HG03575 (cell line): ENCODE results near the gene KRTAP10-4.
"Not testable (repeated sequence)": the region's sequence is repeated elsewhere in the genome, so short reads cannot be mapped to it uniquely, and the experiment has no call there.

ENCODE experiments used
- ATAC-seq: cut with Tn5 transposase; IDR thresholded peaks from one replicate; pipeline ENCODE4 v1.9.1; 2021; ENCODE audit not compliant: unreplicated experiment, insufficient number of reproducible peaks, low FRiP score; ENCODE audit errors: extremely low read depth

The KRTAP10-4 gene

DNA sequence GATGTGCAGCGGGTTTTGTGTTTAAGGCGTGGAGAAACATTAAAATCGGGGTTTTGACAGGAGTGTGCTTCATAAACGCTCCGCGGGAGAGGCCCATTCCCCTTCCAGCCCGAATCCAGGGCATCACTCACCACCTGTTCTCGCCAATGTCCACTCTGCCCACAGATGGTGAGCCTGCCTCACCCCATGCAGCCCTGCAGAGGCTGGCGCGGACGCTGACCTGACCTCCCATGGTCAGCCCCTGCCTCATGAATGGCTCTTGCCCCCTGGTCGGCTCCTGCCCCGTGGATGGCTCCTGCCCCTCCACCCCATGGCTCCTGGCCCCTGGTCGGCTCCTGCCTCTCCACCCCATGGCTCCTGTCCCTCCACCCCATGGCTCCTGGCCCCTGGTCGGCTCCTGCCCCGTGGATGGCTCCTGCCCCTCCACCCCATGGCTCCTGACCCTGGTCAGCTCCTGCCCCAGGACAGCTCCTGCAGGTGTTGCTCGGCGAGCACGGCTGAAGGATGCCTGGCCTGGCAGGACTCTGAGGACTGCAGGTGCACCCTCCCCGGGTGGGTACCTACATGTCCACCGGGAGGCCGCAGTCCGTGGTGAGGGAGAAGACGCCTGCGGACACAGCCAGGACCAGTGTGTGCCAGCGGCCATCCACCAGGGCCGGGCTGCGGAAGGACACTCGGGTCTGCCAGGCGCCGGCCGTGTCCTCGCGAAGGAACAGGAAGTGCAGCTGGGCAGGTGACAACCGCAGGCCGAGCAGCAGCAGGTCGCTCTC, 40.2 kb upstream of the KRTAP10-4 start:
- no peak for ATAC-seq

DNA sequence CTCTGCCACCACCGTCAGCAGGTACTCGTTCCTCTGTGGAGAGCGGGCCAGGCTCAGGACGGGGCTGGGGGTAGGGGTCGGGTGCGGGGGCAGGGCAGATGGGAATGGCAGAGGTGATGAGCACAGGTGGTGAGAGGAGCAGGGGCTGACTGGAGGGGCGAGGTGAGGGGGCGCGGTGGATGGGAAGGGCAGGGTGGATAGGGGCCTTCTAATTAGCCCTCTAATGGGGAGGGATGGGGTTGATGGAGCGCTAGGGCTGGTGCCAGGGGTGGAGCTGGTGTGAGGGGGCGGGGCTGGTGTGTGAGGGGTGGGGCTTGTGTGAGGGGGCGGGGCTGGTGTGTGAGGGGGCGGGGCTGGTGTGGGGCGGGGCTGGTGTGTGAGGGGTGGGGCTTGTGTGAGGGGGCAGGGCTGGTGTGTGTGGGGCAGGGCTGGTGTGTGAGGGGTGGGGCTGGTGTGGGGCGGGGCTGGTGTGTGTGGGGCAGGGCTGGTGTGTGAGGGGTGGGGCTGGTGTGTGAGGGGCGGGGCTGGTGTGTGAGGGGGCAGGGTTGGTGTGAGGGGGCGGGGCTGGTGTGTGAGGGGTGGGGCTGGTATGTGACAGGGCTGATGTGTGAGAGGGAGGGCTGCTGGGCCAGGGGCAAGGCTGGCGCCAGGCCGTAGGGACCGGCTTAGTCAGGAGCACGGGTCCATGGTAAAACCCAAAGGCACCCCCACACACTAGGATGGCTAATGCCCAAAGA, 39.5 kb upstream of the KRTAP10-4 start:
- ATAC-seq = no peak

DNA sequence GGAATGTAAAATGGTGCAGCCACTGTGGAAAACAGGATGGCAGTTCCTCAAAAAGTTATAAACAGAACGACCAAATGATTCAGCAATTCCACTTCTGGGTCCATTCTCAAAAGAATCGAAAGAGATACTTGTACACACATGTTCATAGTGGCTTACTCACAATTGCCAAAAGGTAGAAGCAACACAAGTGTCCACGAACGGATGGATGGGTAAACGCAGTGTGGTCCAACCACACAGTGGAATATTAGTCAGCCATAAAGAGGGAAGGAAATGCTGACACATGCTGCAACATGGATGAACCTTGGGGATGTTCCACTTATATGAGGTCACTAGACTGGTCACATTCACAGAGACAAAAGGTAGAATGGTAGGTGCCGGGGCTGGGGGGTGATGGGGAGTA, 38.8 kb upstream of the KRTAP10-4 start:
- no peak for ATAC-seq

DNA sequence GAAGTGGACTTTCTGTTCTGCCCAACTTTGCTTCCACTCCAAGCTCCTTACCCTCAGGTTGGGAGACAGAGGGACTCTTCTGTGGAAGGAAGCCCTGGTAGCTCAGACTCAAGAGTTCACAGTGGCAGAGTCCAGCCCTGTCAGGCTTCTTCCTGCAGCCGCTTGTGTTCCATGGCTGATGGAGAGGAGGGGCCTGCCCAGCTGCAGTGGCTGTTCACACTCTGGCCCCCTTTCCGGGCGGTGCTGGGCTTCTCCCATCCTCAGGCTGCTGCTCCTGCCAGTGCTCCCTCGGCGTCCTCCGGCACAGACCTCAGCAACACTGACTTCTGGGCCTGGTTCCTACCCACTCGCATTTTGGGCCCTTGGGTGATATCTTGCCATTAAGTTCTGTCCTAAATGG, 37.6 kb upstream of the KRTAP10-4 start:
- ATAC-seq = no peak

DNA sequence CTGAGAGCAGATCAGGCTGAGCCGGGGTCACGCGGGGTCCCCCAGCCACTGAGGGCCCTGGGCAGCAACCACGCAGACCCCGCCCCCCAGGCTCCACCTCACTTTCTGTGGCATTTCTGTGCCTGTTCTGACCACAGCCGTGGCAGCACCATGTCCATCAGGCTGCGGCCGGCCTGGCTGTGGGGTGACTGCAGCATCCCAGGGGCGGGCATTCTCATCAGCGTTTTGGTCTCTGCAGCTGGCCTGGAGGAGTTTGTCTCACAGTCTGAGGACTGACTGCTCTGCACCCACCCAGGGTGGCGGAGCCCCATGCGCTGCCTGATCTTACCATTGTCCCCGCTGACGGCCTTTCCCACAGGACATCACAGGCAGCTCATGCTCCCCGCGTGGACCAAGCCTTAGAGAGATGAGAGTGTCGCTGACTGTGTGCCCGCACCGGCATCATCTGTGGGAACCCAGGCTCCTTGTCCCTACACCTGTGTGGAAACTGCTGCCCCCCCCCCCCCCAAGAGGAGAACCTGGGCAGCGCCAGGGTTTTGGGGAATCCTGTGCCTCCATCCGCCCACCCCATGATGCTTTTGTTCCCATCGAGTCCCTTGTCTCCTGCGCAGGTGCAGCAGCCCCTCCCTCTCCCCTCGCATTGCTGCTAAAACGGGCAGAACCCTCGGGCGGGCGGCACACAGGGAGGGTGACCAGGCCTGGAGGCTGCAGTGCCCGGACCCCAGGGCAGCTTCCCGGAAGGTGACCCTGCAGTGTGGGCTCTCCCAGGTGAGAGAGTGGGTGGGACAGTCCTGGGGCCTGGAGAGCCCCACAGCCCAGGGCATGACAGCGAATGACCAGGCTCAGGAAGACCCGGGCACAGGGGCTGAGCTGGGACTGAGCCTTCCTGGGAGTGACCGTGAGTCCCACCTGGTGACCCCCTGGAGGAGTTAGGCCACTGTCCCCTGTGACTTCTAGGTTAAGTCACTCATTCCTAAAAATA, 35.3 kb upstream of the KRTAP10-4 start:
- no peak for ATAC-seq

DNA sequence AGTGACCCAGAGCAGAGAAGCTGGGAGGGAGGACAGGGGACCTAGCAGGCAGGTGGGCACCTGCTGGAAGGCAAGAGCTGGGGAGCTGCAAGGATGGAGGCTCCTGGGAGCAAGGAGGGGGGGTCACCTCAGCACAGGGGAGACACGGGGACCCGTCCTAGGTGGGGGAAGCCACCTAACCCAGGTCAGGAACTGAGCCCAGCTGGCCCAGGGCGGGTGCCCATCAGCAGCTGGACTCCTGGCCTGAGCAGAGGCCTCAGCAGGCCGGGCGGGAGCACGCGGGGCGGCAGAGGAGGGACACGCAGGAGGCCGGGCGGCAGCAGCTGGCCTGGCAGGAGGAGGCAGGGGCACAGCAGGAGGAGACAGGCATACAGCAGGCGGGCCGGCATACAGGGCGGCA, 34.5 kb upstream of the KRTAP10-4 start:
- ATAC-seq = no peak

DNA sequence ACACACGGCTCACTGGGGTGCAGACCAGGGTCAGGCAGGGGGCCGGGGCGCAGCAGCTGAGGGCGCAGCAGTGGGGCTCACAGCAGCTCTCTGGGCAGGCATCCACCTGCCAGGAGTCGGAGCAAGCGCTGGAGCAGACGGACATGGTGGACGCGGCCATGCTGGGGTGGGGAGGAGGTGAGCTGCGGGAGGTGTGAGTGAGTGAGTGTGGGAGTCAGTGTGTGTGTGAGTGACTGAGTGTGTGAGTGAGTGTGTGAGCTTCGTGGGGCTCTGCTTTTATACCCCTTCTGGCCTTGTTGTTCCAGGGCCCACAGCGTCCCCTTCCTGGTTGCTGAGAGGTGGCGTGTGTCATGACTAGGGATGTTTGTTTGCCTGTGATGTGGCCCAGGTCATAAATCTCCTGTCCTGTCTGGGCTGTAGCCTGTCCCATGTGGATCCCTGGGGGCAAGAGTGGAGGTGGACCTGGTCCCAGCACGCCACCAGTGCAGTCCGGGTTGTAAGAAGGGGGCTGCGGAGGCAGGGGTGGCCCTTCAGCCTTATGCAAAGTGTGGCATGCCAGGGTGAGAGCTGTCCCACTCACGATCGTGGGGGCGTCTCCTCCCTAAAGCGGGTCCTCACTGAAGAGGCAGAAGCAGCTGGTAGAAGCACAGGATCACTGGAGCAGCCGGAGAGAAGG, 33.4 kb upstream of the KRTAP10-4 start, which contains the start of gene KRTAP10-1:
Gene KRTAP10-1 (minus strand): TSS at position 205 of the 676 bp plus-strand sequence. CDS start 45 bp downstream, at position 160.
- no peak for ATAC-seq

DNA sequence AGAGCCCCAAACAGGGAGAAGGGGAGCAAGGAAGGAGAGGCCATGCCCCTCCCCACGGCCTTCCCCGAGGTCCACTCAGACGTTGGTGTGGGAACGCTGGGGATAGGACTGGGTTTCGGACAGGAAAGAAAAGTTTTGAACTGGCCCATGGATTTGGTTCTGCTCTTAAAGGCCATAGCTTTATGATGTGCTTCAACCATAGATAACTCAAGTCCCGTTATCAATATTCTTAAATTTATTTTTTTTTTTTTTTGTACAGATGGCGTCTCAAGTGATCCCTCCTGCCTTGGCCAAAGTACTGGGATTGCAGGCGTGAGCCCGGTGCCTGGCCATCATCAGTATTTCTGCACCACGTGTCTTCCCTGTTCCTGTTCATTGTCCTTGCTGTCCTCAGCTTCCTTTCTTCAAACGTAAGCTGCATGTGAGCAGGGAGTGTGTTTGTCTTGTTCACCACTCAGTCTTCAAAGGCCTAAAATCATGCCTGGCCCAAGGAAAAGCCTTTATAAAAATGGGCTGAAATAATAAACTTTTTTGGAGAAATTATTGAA, 32.7 kb upstream of the KRTAP10-4 start:
- ATAC-seq = no peak

DNA sequence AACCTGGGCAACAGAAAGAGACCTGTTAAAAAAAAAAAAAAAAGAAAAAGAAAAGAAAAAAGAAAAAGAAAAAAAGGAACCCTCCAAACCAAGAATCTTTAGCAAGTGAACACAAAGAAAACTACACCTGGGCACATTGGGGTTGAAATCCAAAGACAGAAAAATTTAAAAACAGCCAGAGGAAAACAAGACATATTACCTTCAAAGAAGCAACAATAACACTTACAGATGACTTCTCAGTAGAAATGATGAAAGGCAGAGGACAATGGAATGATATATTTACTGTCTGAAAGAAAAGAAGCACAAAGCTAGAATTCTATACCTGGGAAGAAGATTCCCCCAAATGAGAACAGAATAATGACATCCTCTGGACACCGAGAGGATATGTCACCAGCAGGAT, 30.8 kb upstream of the KRTAP10-4 start:
- no peak for ATAC-seq

DNA sequence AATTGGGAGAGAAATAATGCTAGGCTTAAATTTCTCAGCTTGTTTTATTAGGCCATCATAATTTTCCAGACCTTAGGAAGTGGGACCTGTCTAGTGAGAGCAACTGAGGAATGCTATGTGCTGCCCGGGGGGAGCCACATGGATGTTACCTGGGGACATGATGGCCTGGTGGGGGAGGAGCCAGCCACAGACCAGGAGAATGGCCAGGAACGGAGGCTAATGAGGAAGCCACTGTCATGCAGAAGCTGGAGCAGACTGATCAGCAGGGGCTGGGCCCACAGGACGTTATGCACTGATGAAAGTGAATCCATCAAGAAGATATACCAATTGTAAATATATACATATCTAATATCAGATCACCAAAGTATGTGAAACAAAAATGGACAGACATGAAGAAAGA, 29.0 kb upstream of the KRTAP10-4 start:
- no peak for ATAC-seq

DNA sequence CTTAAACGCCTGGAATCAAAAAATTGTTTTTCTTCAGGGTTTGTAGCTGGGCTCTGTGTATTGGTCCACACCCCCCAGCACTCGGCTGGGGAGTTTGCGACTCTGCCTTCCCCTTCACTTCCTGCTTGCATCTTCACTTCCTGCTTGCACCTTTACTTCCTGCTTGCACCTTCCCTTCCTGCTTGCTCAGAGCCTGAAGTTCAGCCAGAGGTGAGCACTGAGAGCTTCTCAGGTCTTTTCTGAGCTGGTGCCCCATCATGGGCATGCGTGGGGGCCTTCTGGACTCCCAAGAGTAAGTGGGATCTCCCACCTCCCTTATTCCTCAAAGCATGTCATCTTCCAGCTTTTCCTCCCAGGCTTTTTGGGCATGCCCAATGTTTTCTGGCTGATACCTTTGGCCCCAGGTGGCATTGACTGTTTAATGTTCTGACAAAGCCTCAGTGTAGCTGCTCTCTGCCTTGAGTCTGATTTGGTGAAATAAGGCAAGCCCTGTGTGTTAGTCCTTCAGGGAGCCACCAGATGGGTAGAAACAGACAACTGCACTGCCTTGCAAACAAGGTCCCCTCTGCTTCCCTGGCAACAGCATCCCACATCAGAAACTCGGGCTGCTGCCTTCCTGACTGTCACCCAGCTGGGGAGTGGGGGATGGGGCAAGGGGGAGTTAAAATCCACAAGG, 25.7 kb upstream of the KRTAP10-4 start:
- no peak for ATAC-seq

DNA sequence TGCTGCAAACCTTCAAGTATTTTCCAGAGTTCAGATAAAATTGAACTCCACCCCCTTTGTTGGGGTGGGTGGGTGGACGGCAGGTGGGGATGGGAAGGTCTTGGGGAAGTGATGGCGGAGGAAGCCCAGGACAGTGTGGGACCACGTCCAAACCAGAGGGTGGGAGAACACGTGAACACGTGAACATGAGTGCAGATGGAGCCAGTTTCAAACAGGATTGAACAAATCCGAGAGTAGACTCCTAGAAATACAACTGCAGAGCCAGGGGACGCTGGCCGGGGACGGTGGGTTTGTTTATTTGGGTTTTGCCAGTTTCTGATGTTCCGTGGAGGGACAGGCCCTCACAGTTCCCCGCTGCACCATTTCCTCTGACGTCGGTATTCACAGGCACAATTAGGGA, 25.1 kb upstream of the KRTAP10-4 start:
- no peak for ATAC-seq

DNA sequence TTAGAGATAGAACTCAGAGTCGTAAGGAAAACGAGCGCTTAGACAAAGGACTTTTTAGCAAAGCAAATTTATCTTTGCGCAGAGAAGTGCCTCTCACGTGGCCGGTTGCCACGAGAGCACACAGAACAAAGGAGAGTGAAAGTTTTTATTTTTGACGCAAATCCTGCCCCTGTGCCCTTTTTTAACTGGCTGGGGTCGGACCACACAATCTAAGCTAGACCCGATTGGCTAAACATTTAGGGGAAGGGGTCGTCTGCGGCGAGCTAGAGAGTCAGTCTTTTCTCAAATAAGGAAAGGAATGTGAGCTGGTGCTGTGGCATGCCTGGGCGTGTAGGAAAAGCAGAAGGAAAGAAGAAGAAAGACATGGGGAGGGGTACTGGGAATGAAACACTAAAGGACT, 24.6 kb upstream of the KRTAP10-4 start:
- no peak for ATAC-seq

DNA sequence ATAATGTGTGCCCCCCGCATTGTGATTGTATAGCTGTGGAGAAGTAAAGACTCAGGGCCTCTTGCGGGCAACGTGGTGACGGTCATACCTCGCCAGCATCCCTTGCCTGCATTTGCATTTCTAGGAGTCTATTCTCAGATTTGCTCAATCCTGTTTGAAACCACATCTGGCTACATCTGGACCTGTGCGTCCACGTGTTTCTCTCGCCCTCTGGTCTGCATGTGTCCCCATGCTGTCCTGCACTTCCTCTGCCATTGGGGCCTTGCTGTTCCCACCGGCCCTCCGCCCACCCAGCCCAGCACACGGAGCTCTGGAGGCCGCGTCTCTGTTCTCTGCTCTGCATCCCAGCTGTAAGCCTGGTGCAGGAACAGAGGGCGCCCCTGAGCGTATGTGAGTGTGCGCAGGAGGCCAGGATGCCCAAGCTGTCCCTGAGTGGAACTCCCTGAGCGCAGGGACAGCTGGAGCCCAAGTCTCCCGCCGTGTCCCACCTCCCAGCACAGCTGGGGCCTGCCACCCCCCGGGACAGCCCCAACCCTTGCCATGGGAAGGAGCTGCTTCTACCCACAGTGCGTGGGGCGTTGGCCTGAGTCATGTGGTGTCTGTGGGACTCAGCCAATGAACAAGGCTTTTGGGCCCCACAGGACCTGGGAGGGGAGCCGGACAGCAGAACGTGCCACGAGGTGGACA, 23.9 kb upstream of the KRTAP10-4 start:
- ATAC-seq = no peak

DNA sequence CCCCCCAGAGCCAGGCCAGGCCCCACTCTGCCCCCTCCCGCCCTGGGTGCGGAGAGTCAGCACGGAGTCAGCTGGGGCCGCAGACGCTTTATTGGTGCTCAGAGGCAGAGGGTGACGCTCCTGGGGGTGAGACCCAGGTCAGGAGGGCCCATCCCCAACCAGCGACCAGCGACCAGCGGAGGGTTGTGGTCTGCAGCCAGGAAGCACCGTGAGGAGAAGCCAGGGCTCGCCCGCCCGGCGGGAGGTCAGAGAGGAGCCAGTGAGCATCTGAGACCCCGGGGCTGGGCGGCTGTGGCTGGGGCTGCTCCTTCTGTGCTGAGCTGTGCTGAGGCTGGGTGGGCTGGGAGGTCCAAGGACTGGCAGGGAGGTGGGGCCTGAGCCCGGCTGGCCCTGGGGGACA, 23.2 kb upstream of the KRTAP10-4 start:
- not testable (repeated sequence) for ATAC-seq

DNA sequence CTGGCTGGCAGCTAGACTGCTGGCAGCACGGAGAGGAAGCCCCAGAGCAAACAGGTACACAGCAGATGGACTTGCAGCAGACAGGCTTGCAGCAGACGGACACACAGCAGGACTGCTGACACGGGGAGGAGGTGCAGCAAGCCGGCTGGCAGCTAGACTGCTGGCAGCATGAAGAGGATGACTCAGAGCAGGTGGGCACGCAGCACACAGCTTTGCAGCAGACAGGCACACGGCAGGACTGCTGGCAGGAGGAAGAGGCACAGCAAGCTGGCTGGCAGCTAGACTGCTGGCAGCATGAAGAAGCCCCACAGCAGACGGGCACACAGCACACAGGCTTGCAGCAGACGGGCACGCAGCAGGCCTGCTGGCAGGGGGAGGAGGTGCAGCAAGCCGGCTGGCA, 22.7 kb upstream of the KRTAP10-4 start:
- ATAC-seq = no peak

DNA sequence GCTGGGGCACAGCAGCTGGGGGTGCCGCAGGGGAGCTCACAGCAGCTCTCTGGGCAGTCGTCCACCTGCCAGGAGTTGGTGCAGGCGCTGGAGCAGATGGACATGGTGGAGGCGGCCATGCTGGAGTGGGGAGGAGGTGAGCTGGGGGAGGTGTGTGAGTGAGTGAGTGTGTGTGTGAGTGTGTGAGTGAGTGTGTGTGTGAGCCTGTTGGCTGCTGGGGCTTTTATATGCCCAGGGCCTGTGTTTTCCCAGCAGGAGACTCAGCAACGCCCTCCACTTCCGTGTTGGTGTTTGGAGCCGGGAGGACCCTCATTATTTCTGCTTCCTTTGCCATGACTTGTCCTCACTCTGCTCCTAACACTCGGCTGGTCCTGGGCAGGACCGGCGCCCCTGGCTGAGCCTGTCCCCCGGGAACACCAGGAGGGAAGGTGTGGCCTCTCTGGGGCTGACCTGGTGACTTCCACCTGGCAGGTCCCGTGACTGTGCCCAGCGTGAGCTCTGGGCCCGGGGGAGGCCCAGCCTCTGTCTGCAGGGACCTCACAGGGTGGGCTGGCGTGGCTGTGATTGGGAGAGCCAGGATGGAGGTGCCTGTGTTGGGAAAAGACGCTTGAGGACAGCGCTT, 22.1 kb upstream of the KRTAP10-4 start, which contains the start of gene KRTAP10-2:
Gene KRTAP10-2 (minus strand): TSS at position 166 of the 622 bp plus-strand sequence. CDS start 47 bp downstream, at position 119.
- ATAC-seq = no peak
